AG10803 (cell line): ENCODE data around the gene HIF1A.

Experiments
- DNase-seq: peaks from one replicate; pipeline ENCODE4 v3.0.0; 2010; ENCODE audit warnings: low read depth
- H3K4me3 ChIP-seq: 2 replicates; pipeline ENCODE4 v1.5.1; 2011; ENCODE audit warnings: mild to moderate bottlenecking, low read length, control low read depth
- TF ChIP-seq, protein P1 (sequence below): conservative IDR thresholded peaks from 2 replicates; pipeline ENCODE4 v1.5.1; 2011; ENCODE audit warnings: mild to moderate bottlenecking, low read length, control low read depth, inconsistent platforms

Gene HIF1A

DNA sequence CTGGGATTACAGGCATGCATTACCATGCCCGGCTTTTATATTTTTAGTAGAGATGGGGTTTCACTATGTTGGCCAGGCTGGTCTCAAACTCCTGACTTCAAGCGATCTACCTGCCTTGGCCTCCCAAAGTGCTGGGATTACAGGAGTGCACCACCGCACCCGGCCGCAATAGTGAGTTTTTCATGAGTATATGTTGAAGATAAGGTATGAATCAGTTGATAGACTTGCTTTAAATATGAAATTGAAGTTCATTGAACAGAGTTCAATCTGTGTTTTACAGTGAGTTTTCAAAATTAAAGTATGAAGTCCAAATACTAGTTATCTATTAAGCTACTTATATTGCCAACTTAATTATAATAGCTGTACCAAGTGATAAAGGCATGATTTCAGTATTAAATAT lies 102.0 kb downstream of the HIF1A start:
- TF ChIP-seq, protein P1, sequence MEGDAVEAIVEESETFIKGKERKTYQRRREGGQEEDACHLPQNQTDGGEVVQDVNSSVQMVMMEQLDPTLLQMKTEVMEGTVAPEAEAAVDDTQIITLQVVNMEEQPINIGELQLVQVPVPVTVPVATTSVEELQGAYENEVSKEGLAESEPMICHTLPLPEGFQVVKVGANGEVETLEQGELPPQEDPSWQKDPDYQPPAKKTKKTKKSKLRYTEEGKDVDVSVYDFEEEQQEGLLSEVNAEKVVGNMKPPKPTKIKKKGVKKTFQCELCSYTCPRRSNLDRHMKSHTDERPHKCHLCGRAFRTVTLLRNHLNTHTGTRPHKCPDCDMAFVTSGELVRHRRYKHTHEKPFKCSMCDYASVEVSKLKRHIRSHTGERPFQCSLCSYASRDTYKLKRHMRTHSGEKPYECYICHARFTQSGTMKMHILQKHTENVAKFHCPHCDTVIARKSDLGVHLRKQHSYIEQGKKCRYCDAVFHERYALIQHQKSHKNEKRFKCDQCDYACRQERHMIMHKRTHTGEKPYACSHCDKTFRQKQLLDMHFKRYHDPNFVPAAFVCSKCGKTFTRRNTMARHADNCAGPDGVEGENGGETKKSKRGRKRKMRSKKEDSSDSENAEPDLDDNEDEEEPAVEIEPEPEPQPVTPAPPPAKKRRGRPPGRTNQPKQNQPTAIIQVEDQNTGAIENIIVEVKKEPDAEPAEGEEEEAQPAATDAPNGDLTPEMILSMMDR, result no peak
- DNase-seq, result no peak
- no peak overlapping the region for H3K4me3 ChIP-seq
